ENCODE measurements around the gene CLSTN3. TPM values are rescaled to one million over a fixed set of nuclear protein-coding genes. Genes with fewer than 3 reads are reported as not detected.
A peak's percentile ranks its signal among the peaks of the same experiment; 100 is the strongest.

CLSTN3 gene
- total RNA-seq, 4 donors from 2014 or later, result 18.0 to 53.4 (median 37.3) TPM

- WGBS, 2 donors, result 74 to 78% methylated on average over 11 of the region's 11 CpGs
- intact Hi-C loops (cut with DNase I), result no loop called here
Measured at GRCh38 chr12:7123806-7124522, 6.2 kb upstream of the CLSTN3 start.

GRCh38 chr12:7125632-7126227 is 4.4 kb upstream of the CLSTN3 start:
- no peak for DNase-seq
- intact Hi-C loops (cut with DNase I), result no loop called here
- Histone ChIP-seq H3K4me3 (replicated peaks in 1 of 3) (no peak overlapping the region), H3K4me1 (peaks cover 7 to 21% of the 10 kb centered on the region in 2 donors), H3K27me3 (no peaks in the 10 kb centered on the region), H3K36me3 (no peaks in the 10 kb centered on the region), H3K9me3 (no peaks in the 10 kb centered on the region), H3K27ac (no peak overlapping the region)
- 72 to 98% methylated on average over 4 of the region's 4 CpGs for WGBS, 2 donors
- TF ChIP-seq CTCF (IDR thresholded peaks at IDR 0.05), result no peak

More at GRCh38 chr12:7123806-7124522, 6.2 kb upstream of the CLSTN3 start:
- Histone ChIP-seq H3K36me3 (no peaks in the 10 kb centered on the region), H3K9me3 (no peaks in the 10 kb centered on the region), H3K4me1 (peaks cover 0 to 13% of the 10 kb centered on the region in 2 donors), H3K27ac (no peak overlapping the region), H3K27me3 (no peaks in the 10 kb centered on the region), H3K4me3 (replicated peaks in 1 of 3) (no peak overlapping the region)
- no peak for TF ChIP-seq POLR2A (IDR thresholded peaks at IDR 0.05)
- DNase-seq, result no peak

- intact Hi-C loops (cut with DNase I), result no loop called here
- WGBS, 2 donors, result 78 to 94% methylated on average over 15 to 17 of the region's 17 CpGs
- H3K9me3 ChIP-seq, result no peaks in the 10 kb centered on the region
- no peak for DNase-seq
- H3K4me3 ChIP-seq (replicated peaks in 1 of 3), result no peak overlapping the region
- no peaks in the 10 kb centered on the region for H3K36me3 ChIP-seq
- peaks cover 14 to 20% of the 10 kb centered on the region in 2 donors for H3K4me1 ChIP-seq
- H3K27ac ChIP-seq, result no peak overlapping the region
- TF ChIP-seq POLR2A (IDR thresholded peaks at IDR 0.05) (no peak), CTCF (IDR thresholded peaks at IDR 0.05) (no peak)
- no peaks in the 10 kb centered on the region for H3K27me3 ChIP-seq
Measured at GRCh38 chr12:7127916-7128626, 2.1 kb upstream of the CLSTN3 start.

- H3K27ac ChIP-seq, result peak within 1 kb of the TSS; percentile 50 to 86 (median 69)
- H3K9me3 ChIP-seq, result no peaks in the 10 kb centered on the region
- TF ChIP-seq POLR2A (IDR thresholded peaks at IDR 0.05) (no peak), CTCF (IDR thresholded peaks at IDR 0.05) (no peak)
- 57 to 72% methylated on average over 5 of the region's 7 CpGs for WGBS, 2 donors
- H3K27me3 ChIP-seq, result no peaks in the 10 kb centered on the region
- H3K4me1 ChIP-seq, result peaks cover 14 to 17% of the 10 kb centered on the region in 2 donors
- H3K36me3 ChIP-seq, result peaks cover 0 to 4% of the 10 kb centered on the region in 2 donors
- intact Hi-C loops (cut with DNase I), result no loop called here
- H3K4me3 ChIP-seq (replicated peaks in 1 of 3), result peak within 1 kb of the TSS; percentile 29 to 68 (median 67)
- peak in 1 of 2 donors; percentile 28 for DNase-seq
Measured at GRCh38 chr12:7128681-7129286, 1.4 kb upstream of the CLSTN3 start, which contains the start of gene RBP5. Gene RBP5 (minus strand): TSS chr12:7128889. CDS start chr12:7128775, 114 bp downstream.

- Histone ChIP-seq H3K27ac (peak overlapping the region; percentile 50 to 86 (median 69)), H3K9me3 (no peaks in the 10 kb centered on the region), H3K27me3 (no peaks in the 10 kb centered on the region), H3K4me1 (peaks cover 14 to 17% of the 10 kb centered on the region in 2 donors), H3K4me3 (replicated peaks in 1 of 3) (peak overlapping the region; percentile 29 to 68 (median 67)), H3K36me3 (peaks cover 0 to 7% of the 10 kb centered on the region in 2 donors)
- intact Hi-C loops (cut with DNase I), result no loop called here
- DNase-seq, result no peak
- TF ChIP-seq POLR2A (IDR thresholded peaks at IDR 0.05), result no peak
- TF ChIP-seq CTCF (IDR thresholded peaks at IDR 0.05), result no peak
- 2 to 16% methylated on average over 9 to 19 of the region's 19 CpGs for WGBS, 2 donors
Measured at GRCh38 chr12:7129287-7129871, 792 bp upstream of the CLSTN3 start.

All from thyroid gland (tissue), 4 donors.